K562 (cell line): ENCODE results near the gene WDR46. TPM values are rescaled to one million over a fixed set of nuclear protein-coding genes. Genes with fewer than 3 reads are reported as not detected.

ENCODE experiments used
- CHD1 ChIP-seq: fragments of 200-600 bp; sonication (generic); IDR thresholded peaks from one replicate; pipeline ENCODE4 v1.6.1; 2012; ENCODE audit warnings: mild to moderate bottlenecking, moderate library complexity, low read length, inconsistent platforms
- CTBP1 ChIP-seq: fragments of 450-650 bp; IDR thresholded peaks from 2 replicates; pipeline ENCODE4 v1.6.1; 2016; ENCODE audit warnings: borderline replicate concordance
- ETV6 ChIP-seq, 3 experiments: fragments of 150-350 bp in 1 of 3; sonication (generic) in 1 of 3; formaldehyde crosslinking in 1 of 3; IDR thresholded peaks; 2 replicates each; pipeline versions ENCODE4 v1.6.1 to v1.8.0; 2014 to 2022; ENCODE audit warnings: borderline replicate concordance in 2 of 3, low read depth in 2 of 3, antibody characterized with exemption in 1 of 3, low read length in 1 of 3, mild to moderate bottlenecking in 1 of 3, missing genetic modification reagents in 1 of 3
- FOXP1 ChIP-seq: sonication (generic); formaldehyde crosslinking; IDR thresholded peaks from 2 replicates; pipeline ENCODE4 v1.8.0; 2022; ENCODE audit warnings: mild to moderate bottlenecking, missing genetic modification reagents
- GTF2B ChIP-seq: IDR thresholded peaks from 2 replicates; pipeline ENCODE4 v1.6.1; 2011; ENCODE audit not compliant: insufficient read length; ENCODE audit errors: extremely low read depth
- HNRNPLL ChIP-seq: fragments of 200-400 bp; formaldehyde crosslinking; IDR thresholded peaks from 2 replicates; pipeline ENCODE4 v1.6.1; 2017; ENCODE audit warnings: low read length, low read depth, mild to moderate bottlenecking; ENCODE audit not compliant: poor library complexity, severe bottlenecking
- NCOR1 ChIP-seq: fragments of 450-650 bp; IDR thresholded peaks from 2 replicates; pipeline ENCODE4 v1.6.1; 2016; ENCODE audit warnings: mild to moderate bottlenecking, moderate library complexity
- RAD21 ChIP-seq, 2 experiments: fragments of 250-450 bp in 1 of 2; fragments of 450-650 bp in 1 of 2; sonication (Bioruptor Pico) in 1 of 2; formaldehyde crosslinking in 1 of 2; IDR thresholded peaks in 1 of 2; conservative IDR thresholded peaks in 1 of 2; 2 replicates each; pipeline versions ENCODE4 v1.4.0 to v1.8.0; 2020 to 2022; ENCODE audit warnings: mild to moderate bottlenecking in 2 of 2, moderate library complexity in 1 of 2
- TGIF2 ChIP-seq: sonication (generic); formaldehyde crosslinking; IDR thresholded peaks from 2 replicates; pipeline ENCODE4 v1.8.1; 2022; ENCODE audit warnings: mild to moderate bottlenecking, missing genetic modification reagents, moderate library complexity
- ZBTB34 ChIP-seq: fragments of 250-450 bp; sonication (Bioruptor Pico); IDR thresholded peaks from 2 replicates; pipeline ENCODE4 v1.8.0; 2021; ENCODE audit warnings: mild to moderate bottlenecking, moderate library complexity
- ZBTB49 ChIP-seq: sonication (generic); formaldehyde crosslinking; IDR thresholded peaks from 2 replicates; pipeline ENCODE4 v1.8.0; 2022; ENCODE audit warnings: missing genetic modification reagents, mild to moderate bottlenecking, borderline replicate concordance
- ZNF140 ChIP-seq: fragments of 250-450 bp; sonication (Bioruptor Pico); IDR thresholded peaks from 2 replicates; pipeline ENCODE4 v1.8.0; 2021; ENCODE audit warnings: moderate library complexity, mild to moderate bottlenecking, inconsistent platforms
- ZNF431 ChIP-seq: sonication (generic); formaldehyde crosslinking; IDR thresholded peaks from 2 replicates; pipeline ENCODE4 v1.8.0; 2022; ENCODE audit warnings: mild to moderate bottlenecking, missing genetic modification reagents
- ZNF445 ChIP-seq: fragments of 250-450 bp; sonication (Bioruptor Pico); IDR thresholded peaks from 2 replicates; pipeline ENCODE4 v1.4.0; 2020; ENCODE audit warnings: low read depth, mild to moderate bottlenecking, moderate library complexity
- ZNF76 ChIP-seq: fragments of 250-450 bp; sonication (Bioruptor Pico); IDR thresholded peaks from 2 replicates; pipeline ENCODE4 v1.4.0; 2020; ENCODE audit warnings: mild to moderate bottlenecking, moderate library complexity, borderline replicate concordance
- polyA plus RNA-seq, 8 experiments: library from polyadenylated mRNA; depleted of rRNA in 4 of 8; stranded (reverse) in 5 of 8; unstranded in 3 of 8; fragments of >200 nt; fragmentation: Nextera tagmentation in 2 of 8; fragmentation: Illumina TruSeq in 1 of 8; extraction: Ambion mirVana in 2 of 8; extraction: Trizol in 1 of 8; gene quantifications; 2 replicates each; pipeline versions ENCODE4 v1.2.1 to v1.2.3, GENCODE V29; 2011 to 2014; ENCODE audit warnings: inconsistent platforms in 1 of 8, missing spikeins in 1 of 8
- total RNA-seq, 7 experiments: library from RNA; depleted of rRNA in 6 of 7; stranded (reverse); fragments of >200 nt in 6 of 7; fragmentation: Illumina TruSeq in 2 of 7; extraction: Trizol in 2 of 7; gene quantifications; 2 replicates each; pipeline versions ENCODE4 v1.2.1 to v1.2.3, GENCODE V29; 2011 to 2021; ENCODE audit warnings: low replicate concordance in 1 of 7
- TF ChIP-seq, protein P1 (sequence below): fragments of 250-450 bp; sonication (Bioruptor Pico); IDR thresholded peaks from 2 replicates; pipeline ENCODE4 v1.5.0; 2021
- TF ChIP-seq, protein P2 (sequence below): fragments of 450-650 bp; formaldehyde crosslinking; IDR thresholded peaks from 2 replicates; pipeline ENCODE4 v1.4.0; 2020; ENCODE audit warnings: mild to moderate bottlenecking, moderate library complexity

WDR46 gene
- total and polyA plus RNA-seq, 9 of the 15 experiments (the other 6 are each of a cell fraction or from before 2014, with no cell fraction given): 8.9 to 146 (median 93.1) TPM

DNA sequence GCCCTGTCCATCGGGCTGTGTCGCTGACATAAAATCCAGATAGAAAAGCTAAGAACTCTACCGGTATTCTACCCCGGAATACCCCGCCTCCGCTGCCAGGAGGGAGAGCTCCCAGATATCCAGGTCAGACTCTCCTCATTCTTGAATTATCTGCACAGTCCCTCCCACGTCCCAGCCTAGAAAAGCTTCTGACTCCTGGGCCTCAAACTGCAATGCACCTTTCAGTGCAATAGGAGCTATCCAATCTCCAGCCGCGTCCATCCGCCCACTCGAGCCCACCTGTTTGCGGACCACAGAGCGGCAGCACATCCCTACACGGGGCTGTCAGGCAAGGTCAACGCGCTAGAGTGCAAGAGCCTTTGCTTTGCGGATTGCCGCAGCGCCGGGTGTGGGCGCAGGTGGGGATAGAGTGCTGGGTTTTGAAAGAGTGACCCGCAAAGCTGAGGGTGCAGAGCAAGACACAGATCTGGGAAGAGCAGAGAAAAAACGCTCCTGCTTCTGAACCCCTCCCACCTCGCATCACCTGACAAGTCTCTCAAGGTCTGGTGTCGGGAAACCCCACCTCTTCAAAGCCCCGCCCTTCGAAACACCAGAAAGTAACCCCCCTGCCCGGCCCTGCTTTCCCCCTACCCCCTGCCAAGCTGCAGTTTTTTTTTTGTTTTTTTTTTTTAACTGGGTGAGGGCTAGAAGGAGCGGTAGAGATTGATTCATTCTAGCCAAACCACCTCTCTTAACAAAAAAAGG is 23.5 kb upstream of the WDR46 start (continued):
- no peak for TF ChIP-seq ZNF140 (CRISPR knock-in tag)
- TF ChIP-seq GTF2B: no peak
- no peak for TF ChIP-seq TGIF2
- TF ChIP-seq HNRNPLL: peak; percentile 27
- no peak for TF ChIP-seq NCOR1
- no peak for TF ChIP-seq ETV6 (IDR thresholded peaks at IDR 0.05; ENCODE audit: borderline replicate concordance in 1 of 2, low read depth in 2 of 2, low read length in 1 of 2)
- TF ChIP-seq ETV6 (CRISPR knock-in tag; IDR thresholded peaks at IDR 0.05; ENCODE audit: borderline replicate concordance): no peak
- TF ChIP-seq ZBTB49 (CRISPR knock-in tag): no peak
- TF ChIP-seq ZBTB34: no peak
- TF ChIP-seq ZNF76 (CRISPR knock-in tag): no peak
- TF ChIP-seq ZNF445 (CRISPR knock-in tag): no peak
- TF ChIP-seq RAD21 (CRISPR knock-in tag; conservative IDR thresholded peaks at IDR 0.05 in 1 of 2, IDR thresholded peaks at IDR 0.05 in 1 of 2): peak in 1 of 2 experiments; percentile 33; a peak in 1 of 4 replicates
- TF ChIP-seq CTBP1: peak; percentile 79
- no peak for TF ChIP-seq CHD1
- TF ChIP-seq FOXP1 (CRISPR knock-in tag): no peak
- TF ChIP-seq, protein P1, sequence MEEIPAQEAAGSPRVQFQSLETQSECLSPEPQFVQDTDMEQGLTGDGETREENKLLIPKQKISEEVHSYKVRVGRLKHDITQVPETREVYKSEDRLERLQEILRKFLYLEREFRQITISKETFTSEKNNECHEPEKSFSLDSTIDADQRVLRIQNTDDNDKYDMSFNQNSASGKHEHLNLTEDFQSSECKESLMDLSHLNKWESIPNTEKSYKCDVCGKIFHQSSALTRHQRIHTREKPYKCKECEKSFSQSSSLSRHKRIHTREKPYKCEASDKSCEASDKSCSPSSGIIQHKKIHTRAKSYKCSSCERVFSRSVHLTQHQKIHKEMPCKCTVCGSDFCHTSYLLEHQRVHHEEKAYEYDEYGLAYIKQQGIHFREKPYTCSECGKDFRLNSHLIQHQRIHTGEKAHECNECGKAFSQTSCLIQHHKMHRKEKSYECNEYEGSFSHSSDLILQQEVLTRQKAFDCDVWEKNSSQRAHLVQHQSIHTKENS: no peak
- TF ChIP-seq ZNF431 (CRISPR knock-in tag): no peak
- TF ChIP-seq, protein P2, sequence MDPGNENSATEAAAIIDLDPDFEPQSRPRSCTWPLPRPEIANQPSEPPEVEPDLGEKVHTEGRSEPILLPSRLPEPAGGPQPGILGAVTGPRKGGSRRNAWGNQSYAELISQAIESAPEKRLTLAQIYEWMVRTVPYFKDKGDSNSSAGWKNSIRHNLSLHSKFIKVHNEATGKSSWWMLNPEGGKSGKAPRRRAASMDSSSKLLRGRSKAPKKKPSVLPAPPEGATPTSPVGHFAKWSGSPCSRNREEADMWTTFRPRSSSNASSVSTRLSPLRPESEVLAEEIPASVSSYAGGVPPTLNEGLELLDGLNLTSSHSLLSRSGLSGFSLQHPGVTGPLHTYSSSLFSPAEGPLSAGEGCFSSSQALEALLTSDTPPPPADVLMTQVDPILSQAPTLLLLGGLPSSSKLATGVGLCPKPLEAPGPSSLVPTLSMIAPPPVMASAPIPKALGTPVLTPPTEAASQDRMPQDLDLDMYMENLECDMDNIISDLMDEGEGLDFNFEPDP: no peak
